Vagina (tissue), 2 donors: ENCODE data around the gene ZFYVE1.

ENCODE experiments used
- POLR2A ChIP-seq, 2 donors: fragments of 450-650 bp; IDR thresholded peaks; one replicate each; pipeline ENCODE4 v1.6.1; 2017; ENCODE audit warnings: antibody characterized with exemption in 2 of 2, mild to moderate bottlenecking in 2 of 2, moderate library complexity in 2 of 2
- POLR2AphosphoS5 ChIP-seq, 2 donors: sonication (generic); formaldehyde crosslinking; IDR thresholded peaks; one replicate each; pipeline ENCODE4 v1.9.0; 2017; ENCODE audit warnings: antibody characterized with exemption in 2 of 2, mild to moderate bottlenecking in 2 of 2, low read depth in 1 of 2; ENCODE audit not compliant: insufficient read depth in 1 of 2
- TF ChIP-seq, protein P1 (sequence below), 3 experiments: fragments of 450-650 bp in 2 of 3; fragments of 200-600 bp in 1 of 3; sonication (generic) in 1 of 3; IDR thresholded peaks; one replicate each; pipeline ENCODE4 v1.5.1; 2017 to 2019; ENCODE audit warnings: antibody characterized with exemption in 3 of 3, mild to moderate bottlenecking in 2 of 3, moderate library complexity in 2 of 3

DNA sequence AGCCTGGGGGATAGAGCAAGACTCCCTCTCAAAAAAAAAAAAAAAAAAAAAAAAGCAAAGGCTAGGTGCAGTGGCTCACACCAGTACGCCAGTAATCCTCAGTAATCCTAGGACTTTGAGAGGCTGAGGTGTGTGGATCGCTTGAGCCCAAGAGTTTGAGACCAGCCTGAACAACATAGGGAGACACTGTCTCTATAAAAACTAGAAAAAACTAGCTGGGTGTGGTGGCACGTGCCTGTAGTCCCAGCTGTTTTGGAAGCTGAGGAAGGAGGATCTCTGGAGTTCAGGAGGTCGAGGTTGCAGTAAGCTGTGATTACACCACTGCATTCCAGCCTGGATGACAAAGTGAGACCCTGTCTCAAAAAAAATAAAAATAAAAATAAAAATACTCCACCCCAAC is 22.5 kb upstream of the ZFYVE1 start:
- TF ChIP-seq, protein P1, sequence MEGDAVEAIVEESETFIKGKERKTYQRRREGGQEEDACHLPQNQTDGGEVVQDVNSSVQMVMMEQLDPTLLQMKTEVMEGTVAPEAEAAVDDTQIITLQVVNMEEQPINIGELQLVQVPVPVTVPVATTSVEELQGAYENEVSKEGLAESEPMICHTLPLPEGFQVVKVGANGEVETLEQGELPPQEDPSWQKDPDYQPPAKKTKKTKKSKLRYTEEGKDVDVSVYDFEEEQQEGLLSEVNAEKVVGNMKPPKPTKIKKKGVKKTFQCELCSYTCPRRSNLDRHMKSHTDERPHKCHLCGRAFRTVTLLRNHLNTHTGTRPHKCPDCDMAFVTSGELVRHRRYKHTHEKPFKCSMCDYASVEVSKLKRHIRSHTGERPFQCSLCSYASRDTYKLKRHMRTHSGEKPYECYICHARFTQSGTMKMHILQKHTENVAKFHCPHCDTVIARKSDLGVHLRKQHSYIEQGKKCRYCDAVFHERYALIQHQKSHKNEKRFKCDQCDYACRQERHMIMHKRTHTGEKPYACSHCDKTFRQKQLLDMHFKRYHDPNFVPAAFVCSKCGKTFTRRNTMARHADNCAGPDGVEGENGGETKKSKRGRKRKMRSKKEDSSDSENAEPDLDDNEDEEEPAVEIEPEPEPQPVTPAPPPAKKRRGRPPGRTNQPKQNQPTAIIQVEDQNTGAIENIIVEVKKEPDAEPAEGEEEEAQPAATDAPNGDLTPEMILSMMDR (IDR thresholded peaks at IDR 0.05) = no peak
- TF ChIP-seq POLR2A (IDR thresholded peaks at IDR 0.05) (no peak), POLR2AphosphoS5 (IDR thresholded peaks at IDR 0.05; ENCODE audit: insufficient read depth in 1 of 2, low read depth in 1 of 2) (no peak)
